Testis (tissue), 2 donors: Measurements from ENCODE around the gene ANKRD17.

Source experiments
- POLR2A ChIP-seq: fragments of 450-650 bp; IDR thresholded peaks from one replicate; pipeline ENCODE4 v1.6.1; 2017; ENCODE audit warnings: antibody characterized with exemption, mild to moderate bottlenecking, moderate library complexity
- TF ChIP-seq, protein P1 (sequence below), 3 experiments: fragments of 450-650 bp in 2 of 3; fragments of 200-600 bp in 1 of 3; sonication (generic) in 1 of 3; IDR thresholded peaks; one replicate each; pipeline ENCODE4 v1.5.1; 2016 to 2019; ENCODE audit warnings: antibody characterized with exemption in 3 of 3, mild to moderate bottlenecking in 2 of 3, moderate library complexity in 1 of 3

DNA sequence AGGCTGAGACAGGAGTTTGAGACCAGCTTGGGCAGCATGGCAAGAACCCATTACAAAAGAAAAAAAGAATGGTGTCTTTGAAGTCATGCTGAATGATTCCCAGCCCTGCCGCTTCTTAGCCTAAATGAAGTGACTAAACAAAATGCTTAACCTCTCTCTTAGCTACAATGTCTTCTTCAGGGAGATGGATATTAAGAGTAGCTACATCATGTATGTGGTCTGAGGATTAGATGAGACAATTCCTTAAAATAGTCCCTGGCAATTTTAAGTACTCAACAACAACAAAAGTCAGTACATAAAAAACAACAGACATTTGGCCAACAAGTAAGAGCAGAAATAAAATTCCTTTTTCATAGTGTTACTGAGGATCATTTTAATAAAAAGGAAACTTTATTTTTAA lies 124.8 kb downstream of the ANKRD17 start:
- no peak for TF ChIP-seq POLR2A
- TF ChIP-seq, protein P1, sequence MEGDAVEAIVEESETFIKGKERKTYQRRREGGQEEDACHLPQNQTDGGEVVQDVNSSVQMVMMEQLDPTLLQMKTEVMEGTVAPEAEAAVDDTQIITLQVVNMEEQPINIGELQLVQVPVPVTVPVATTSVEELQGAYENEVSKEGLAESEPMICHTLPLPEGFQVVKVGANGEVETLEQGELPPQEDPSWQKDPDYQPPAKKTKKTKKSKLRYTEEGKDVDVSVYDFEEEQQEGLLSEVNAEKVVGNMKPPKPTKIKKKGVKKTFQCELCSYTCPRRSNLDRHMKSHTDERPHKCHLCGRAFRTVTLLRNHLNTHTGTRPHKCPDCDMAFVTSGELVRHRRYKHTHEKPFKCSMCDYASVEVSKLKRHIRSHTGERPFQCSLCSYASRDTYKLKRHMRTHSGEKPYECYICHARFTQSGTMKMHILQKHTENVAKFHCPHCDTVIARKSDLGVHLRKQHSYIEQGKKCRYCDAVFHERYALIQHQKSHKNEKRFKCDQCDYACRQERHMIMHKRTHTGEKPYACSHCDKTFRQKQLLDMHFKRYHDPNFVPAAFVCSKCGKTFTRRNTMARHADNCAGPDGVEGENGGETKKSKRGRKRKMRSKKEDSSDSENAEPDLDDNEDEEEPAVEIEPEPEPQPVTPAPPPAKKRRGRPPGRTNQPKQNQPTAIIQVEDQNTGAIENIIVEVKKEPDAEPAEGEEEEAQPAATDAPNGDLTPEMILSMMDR (IDR thresholded peaks at IDR 0.05): no peak
